8988T (cell line): Measurements from ENCODE around the gene PCDHGA3.
"Not testable (repeated sequence)": the region's sequence is repeated elsewhere in the genome, so short reads cannot be mapped to it uniquely, and the experiment has no call there.

Experiments used
- DNase-seq: peaks from one replicate; pipeline ENCODE4 v3.0.0; 2011

Gene PCDHGA3

GRCh38 chr5:141383345-141383744, 39.7 kb downstream of the PCDHGA3 start:
- no peak for DNase-seq

GRCh38 chr5:141384471-141385267, 41.0 kb downstream of the PCDHGA3 start:
- DNase-seq, result no peak

- not testable (repeated sequence) for DNase-seq
Measured at GRCh38 chr5:141387557-141388311, 44.1 kb downstream of the PCDHGA3 start, which contains the start of gene PCDHGB4. Gene PCDHGB4 (plus strand): TSS chr5:141387698. CDS start chr5:141387885, 187 bp downstream.

- DNase-seq, result no peak
Measured at GRCh38 chr5:141388661-141389060, 45.0 kb downstream of the PCDHGA3 start.

GRCh38 chr5:141389153-141390042, 45.8 kb downstream of the PCDHGA3 start:
- DNase-seq, result no peak

DNA sequence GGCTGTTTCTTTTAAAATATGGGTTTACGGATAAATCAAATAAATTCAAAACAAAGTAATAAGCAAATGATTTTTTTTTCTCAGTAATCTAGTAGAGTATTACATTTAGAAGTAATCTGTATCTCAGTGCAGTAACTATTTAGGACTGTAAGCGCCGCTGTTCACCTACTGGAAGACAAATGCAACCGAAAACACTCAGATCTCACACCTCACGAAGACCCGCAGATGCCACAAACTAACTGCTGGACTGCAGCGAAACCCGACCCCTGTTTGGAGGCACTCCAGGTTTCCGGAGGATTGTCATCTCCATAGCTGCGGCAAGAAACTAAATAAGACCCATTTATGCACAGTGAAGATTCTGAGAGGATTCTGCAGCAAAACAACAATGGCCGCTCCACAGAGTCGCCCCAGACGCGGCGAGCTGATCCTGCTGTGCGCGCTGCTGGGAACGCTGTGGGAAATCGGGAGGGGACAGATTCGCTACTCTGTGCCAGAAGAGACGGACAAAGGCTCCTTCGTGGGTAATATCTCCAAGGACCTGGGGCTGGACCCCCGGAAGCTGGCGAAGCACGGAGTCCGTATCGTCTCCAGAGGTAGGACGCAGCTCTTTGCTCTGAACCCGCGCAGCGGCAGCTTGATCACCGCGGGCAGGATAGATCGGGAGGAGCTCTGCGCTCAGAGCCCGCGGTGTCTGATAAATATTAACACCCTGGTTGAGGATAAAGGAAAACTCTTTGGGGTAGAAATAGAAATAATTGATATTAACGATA, 49.0 kb downstream of the PCDHGA3 start, which contains the start of gene PCDHGA8:
TSS of gene PCDHGA8 (plus strand) at position 205 of the 770 bp plus-strand sequence. CDS start at position 386, 181 bp downstream.
- no peak for DNase-seq

- no peak for DNase-seq
Measured at GRCh38 chr5:141393267-141393666, 49.6 kb downstream of the PCDHGA3 start.

GRCh38 chr5:141394401-141395187, 51.0 kb downstream of the PCDHGA3 start:
- not testable (repeated sequence) for DNase-seq
